Measurements from ENCODE around the gene KIAA0753.

Gene KIAA0753

GRCh38 chr17:6608321-6608720, 32.2 kb downstream of the KIAA0753 start:
- Histone ChIP-seq H3K36me3 (ENCODE audit: low read depth) (peaks cover 88% of the 10 kb centered on the region), H3K27me3 (ENCODE audit: insufficient read depth, poor library complexity, severe bottlenecking) (no peaks in the 10 kb centered on the region), H3K27ac (ENCODE audit: poor library complexity, severe bottlenecking) (no peak overlapping the region), H3K9me3 (ENCODE audit: severe bottlenecking) (no peaks in the 10 kb centered on the region), H3K4me1 (ENCODE audit: insufficient read depth, poor library complexity, severe bottlenecking) (peaks cover 10% of the 10 kb centered on the region), H3K4me3 (ENCODE audit: severe bottlenecking) (no peak overlapping the region)
- ATAC-seq (ENCODE audit: low read depth) (peak; percentile 85), DNase-seq (ENCODE audit: low spot score) (no peak)
- TF ChIP-seq CTCF (IDR thresholded peaks at IDR 0.05; ENCODE audit: poor library complexity, severe bottlenecking), result no peak

GRCh38 chr17:6605142-6605541, 35.4 kb downstream of the KIAA0753 start:
- no peak overlapping the region for H3K4me3 ChIP-seq (ENCODE audit: severe bottlenecking)
- DNase-seq (ENCODE audit: low spot score) (no peak), ATAC-seq (ENCODE audit: low read depth) (no peak)
- H3K4me1 ChIP-seq (ENCODE audit: insufficient read depth, poor library complexity, severe bottlenecking), result peaks cover 10% of the 10 kb centered on the region
- peaks cover 91% of the 10 kb centered on the region for H3K36me3 ChIP-seq (ENCODE audit: low read depth)
- H3K27me3 ChIP-seq (ENCODE audit: insufficient read depth, poor library complexity, severe bottlenecking), result no peaks in the 10 kb centered on the region
- no peak overlapping the region for H3K27ac ChIP-seq (ENCODE audit: poor library complexity, severe bottlenecking)
- H3K9me3 ChIP-seq (ENCODE audit: severe bottlenecking), result no peaks in the 10 kb centered on the region
- TF ChIP-seq CTCF (IDR thresholded peaks at IDR 0.05; ENCODE audit: poor library complexity, severe bottlenecking), result no peak

GRCh38 chr17:6603744-6604325, 36.7 kb downstream of the KIAA0753 start:
- DNase-seq (ENCODE audit: low spot score), result no peak
- H3K36me3 ChIP-seq (ENCODE audit: low read depth), result peaks cover 91% of the 10 kb centered on the region

GRCh38 chr17:6602141-6602540, 38.4 kb downstream of the KIAA0753 start:
- DNase-seq (ENCODE audit: low spot score) (no peak), ATAC-seq (ENCODE audit: low read depth) (no peak)
- H3K4me1 ChIP-seq (ENCODE audit: insufficient read depth, poor library complexity, severe bottlenecking), result no peaks in the 10 kb centered on the region
- H3K27ac ChIP-seq (ENCODE audit: poor library complexity, severe bottlenecking), result no peak overlapping the region
- no peak overlapping the region for H3K4me3 ChIP-seq (ENCODE audit: severe bottlenecking)
- no peak for TF ChIP-seq CTCF (IDR thresholded peaks at IDR 0.05; ENCODE audit: poor library complexity, severe bottlenecking)
- no peaks in the 10 kb centered on the region for H3K27me3 ChIP-seq (ENCODE audit: insufficient read depth, poor library complexity, severe bottlenecking)
- H3K36me3 ChIP-seq (ENCODE audit: low read depth), result peaks cover 91% of the 10 kb centered on the region
- H3K9me3 ChIP-seq (ENCODE audit: severe bottlenecking), result no peaks in the 10 kb centered on the region

More at GRCh38 chr17:6603744-6604325, 36.7 kb downstream of the KIAA0753 start:
- Histone ChIP-seq H3K27me3 (ENCODE audit: insufficient read depth, poor library complexity, severe bottlenecking) (no peaks in the 10 kb centered on the region), H3K4me1 (ENCODE audit: insufficient read depth, poor library complexity, severe bottlenecking) (peaks cover 8% of the 10 kb centered on the region), H3K9me3 (ENCODE audit: severe bottlenecking) (no peaks in the 10 kb centered on the region), H3K4me3 (ENCODE audit: severe bottlenecking) (no peak overlapping the region), H3K27ac (ENCODE audit: poor library complexity, severe bottlenecking) (no peak overlapping the region)
- ATAC-seq (ENCODE audit: low read depth), result no peak
- TF ChIP-seq CTCF (IDR thresholded peaks at IDR 0.05; ENCODE audit: poor library complexity, severe bottlenecking), result no peak

- H3K9me3 ChIP-seq (ENCODE audit: severe bottlenecking), result no peaks in the 10 kb centered on the region
- DNase-seq (ENCODE audit: low spot score) (no peak), ATAC-seq (ENCODE audit: low read depth) (no peak)
- no peaks in the 10 kb centered on the region for H3K27me3 ChIP-seq (ENCODE audit: insufficient read depth, poor library complexity, severe bottlenecking)
- H3K36me3 ChIP-seq (ENCODE audit: low read depth), result peaks cover 96% of the 10 kb centered on the region
- no peak overlapping the region for H3K27ac ChIP-seq (ENCODE audit: poor library complexity, severe bottlenecking)
- H3K4me1 ChIP-seq (ENCODE audit: insufficient read depth, poor library complexity, severe bottlenecking), result no peaks in the 10 kb centered on the region
- no peak overlapping the region for H3K4me3 ChIP-seq (ENCODE audit: severe bottlenecking)
- no peak for TF ChIP-seq CTCF (IDR thresholded peaks at IDR 0.05; ENCODE audit: poor library complexity, severe bottlenecking)
Measured at GRCh38 chr17:6599364-6599763, 41.1 kb downstream of the KIAA0753 start.
